ENCODE results near the gene PPIE. TPM values are rescaled to one million over a fixed set of nuclear protein-coding genes. Genes with fewer than 3 reads are reported as not detected.

PPIE gene
- total and polyA plus RNA-seq, 2 of the 8 experiments (the other 6 are each of a cell fraction or from before 2014, with no cell fraction given): 38.9 to 56.1 TPM

- Histone ChIP-seq H2AFZ (ENCODE audit: low read length) (no peak overlapping the region), H3K9ac (replicated peaks in 1 of 4; ENCODE audit: extremely low read depth in 1 of 4, low read depth in 3 of 4, low read length in 3 of 4) (no peak overlapping the region), H2BK20ac (ENCODE audit: low read length) (no peak overlapping the region), H3K27me3 (replicated peaks in 1 of 4; ENCODE audit: control insufficient read depth in 3 of 4, extremely low read depth in 1 of 4, insufficient read depth in 3 of 4, low read length in 3 of 4) (peaks cover 67 to 98% (median 82%) of the 10 kb centered on the region in 4 experiments), H3K79me2 (ENCODE audit: control insufficient read depth in 1 of 2, insufficient read depth in 2 of 2, low read length in 2 of 2) (no peaks in the 10 kb centered on the region), H4K5ac (ENCODE audit: insufficient read length, low read depth, low read length) (no peak overlapping the region), H3K4ac (replicated peaks; ENCODE audit: insufficient read length, low read depth, low read length) (no peak overlapping the region), H2BK12ac (ENCODE audit: low read depth, low read length) (no peak overlapping the region), H4K8ac (ENCODE audit: extremely low read depth, insufficient read depth, low read length) (no peak overlapping the region), H3K56ac (replicated peaks; ENCODE audit: insufficient read length, low read depth, low read length) (no peak overlapping the region), H2BK15ac (ENCODE audit: low read length) (no peak overlapping the region), H3K36me3 (ENCODE audit: control insufficient read depth in 2 of 4, insufficient read depth in 4 of 4, low read length in 3 of 4) (no peaks in the 10 kb centered on the region), H4K20me1 (replicated peaks in 1 of 2; ENCODE audit: control insufficient read depth in 1 of 2, insufficient read depth in 2 of 2, low read length in 2 of 2) (peaks cover 0 to 5% of the 10 kb centered on the region in 2 experiments), H3K4me2 (ENCODE audit: insufficient read depth in 1 of 2, low read depth in 2 of 2, low read length in 2 of 2) (no peak overlapping the region), H3K4me1 (replicated peaks in 1 of 4; ENCODE audit: control insufficient read depth in 3 of 4, insufficient read depth in 4 of 4, low read length in 3 of 4) (peaks cover 0 to 19% (median 7%) of the 10 kb centered on the region in 4 experiments; a peak in 5 of 7 replicates), H3K4me3 (ENCODE audit: extremely low read depth in 1 of 4, insufficient read depth in 2 of 4, low read depth in 3 of 4, low read length in 4 of 4) (no peak overlapping the region), H3K18ac (ENCODE audit: extremely low read depth, low read length) (no peak overlapping the region), H3K23me2 (ENCODE audit: low read depth, low read length) (peaks cover 5% of the 10 kb centered on the region; the same call in 1 of the 2 replicates), H2AK5ac (ENCODE audit: low read depth, low read length) (no peak overlapping the region), H3K27ac (ENCODE audit: low read depth, low read length) (no peak overlapping the region), H2BK5ac (ENCODE audit: low read depth, low read length) (no peak overlapping the region), H4K91ac (replicated peaks; ENCODE audit: insufficient read length, low read length) (no peak overlapping the region), H3K14ac (ENCODE audit: insufficient read length) (no peak overlapping the region), H3K79me1 (ENCODE audit: low read depth, low read length) (no peaks in the 10 kb centered on the region), H3K9me3 (ENCODE audit: insufficient read depth in 2 of 2, low read depth in 1 of 2, low read length in 1 of 2) (no peaks in the 10 kb centered on the region), H2BK120ac (replicated peaks; ENCODE audit: low read depth, low read length) (no peak overlapping the region), H3K23ac (ENCODE audit: insufficient read length) (no peak overlapping the region)
- FAIRE-seq (no peak), DNase-seq (ENCODE audit: low read depth in 1 of 2, low spot score in 2 of 2) (no peak)
- no CpG with 5 or more reads among the region's 1 CpG for WGBS, 2 experiments (ENCODE audit: extremely low coverage in 1 of 2, insufficient coverage in 1 of 2, insufficient read length in 1 of 2, insufficient replicate concordance in 2 of 2, low coverage in 1 of 2, low lambda C conversion rate in 2 of 2, missing lambda C conversion rate in 1 of 2)
- TF ChIP-seq JUN (IDR thresholded peaks at IDR 0.05; ENCODE audit: low read depth, low read length): no peak
- ChIA-PET CTCF (ENCODE audit: partially characterized antibody) (interaction anchor here (0.9 to 5.0 kb wide), 6 partner anchors 13 to 88 kb away, joined by 3 to 40 read pairs (median 11); partner anchors contain the start of gene NT5C1A), POLR2A (ENCODE audit: partially characterized antibody) (interaction anchor here (1.1 to 1.9 kb wide), 2 partner anchors 10 to 40 kb away, joined by 3 to 5 read pairs; no protein-coding TSS in a partner anchor)
Observed at GRCh38 chr1:39694026-39694425, 44.7 kb upstream of the PPIE start.
